ENCODE results near the gene TLR1.
"Not testable (repeated sequence)": the region's sequence is repeated elsewhere in the genome, so short reads cannot be mapped to it uniquely, and the experiment has no call there.

Gene TLR1

GRCh38 chr4:38769857-38770256 lies 34.7 kb downstream of the TLR1 start:
- DNase-seq, result no peak

GRCh38 chr4:38769441-38769840 lies 35.1 kb downstream of the TLR1 start:
- DNase-seq, result no peak

GRCh38 chr4:38768968-38769394 lies 35.6 kb downstream of the TLR1 start:
- no peak for DNase-seq

- DNase-seq, result not testable (repeated sequence)
These were observed 37.7 kb downstream of the TLR1 start for GRCh38 chr4:38766940-38767339.

- no peak for DNase-seq
These were observed 39.2 kb downstream of the TLR1 start for GRCh38 chr4:38765382-38765781.

GRCh38 chr4:38764277-38764676 lies 40.3 kb downstream of the TLR1 start:
- no peak for DNase-seq

GRCh38 chr4:38762560-38762959 lies 42.0 kb downstream of the TLR1 start:
- no peak for DNase-seq

GRCh38 chr4:38759790-38760122 lies 44.8 kb downstream of the TLR1 start:
- no peak for DNase-seq

- DNase-seq, result peak; percentile 51
These were observed 45.3 kb downstream of the TLR1 start for GRCh38 chr4:38759113-38759789.

GRCh38 chr4:38757945-38758600 lies 46.5 kb downstream of the TLR1 start:
- no peak for DNase-seq

- DNase-seq, result no peak
These were observed 51.4 kb downstream of the TLR1 start for GRCh38 chr4:38752941-38753806.

GRCh38 chr4:38752372-38752940 lies 52.1 kb downstream of the TLR1 start:
- DNase-seq, result no peak

GRCh38 chr4:38751341-38752010 lies 53.1 kb downstream of the TLR1 start:
- DNase-seq, result no peak

GRCh38 chr4:38749336-38749735 lies 55.3 kb downstream of the TLR1 start:
- DNase-seq, result no peak

GRCh38 chr4:38747629-38748028 lies 57.0 kb downstream of the TLR1 start:
- DNase-seq, result no peak

All from activated T-cell treated with anti-CD3 and anti-CD28 coated beads, Interleukin-2, amount 50 U/mL, for 1 hour (primary cell).